Suprapubic skin (tissue), 4 donors: ENCODE results near the gene C10orf95. TPM values are rescaled to one million over a fixed set of nuclear protein-coding genes. Genes with fewer than 3 reads are reported as not detected.

Source experiments
- DNase-seq, 2 donors: peaks; one replicate each; pipeline ENCODE4 v3.0.0-alpha.2; 2019; ENCODE audit warnings: low spot score in 2 of 2
- H3K27ac ChIP-seq: fragments of 200-600 bp; sonication (generic); one replicate; pipeline ENCODE4 v1.5.1; 2019
- H3K27me3 ChIP-seq: fragments of 200-600 bp; sonication (generic); one replicate; pipeline ENCODE4 v1.5.1; 2019
- H3K36me3 ChIP-seq: fragments of 200-600 bp; sonication (generic); one replicate; pipeline ENCODE4 v1.5.1; 2019
- H3K4me1 ChIP-seq: fragments of 200-600 bp; sonication (generic); one replicate; pipeline ENCODE4 v1.5.1; 2019
- H3K4me3 ChIP-seq: fragments of 200-600 bp; sonication (generic); one replicate; pipeline ENCODE4 v1.5.1; 2019; ENCODE audit warnings: mild to moderate bottlenecking
- H3K9me3 ChIP-seq: fragments of 200-600 bp; sonication (generic); one replicate; pipeline ENCODE4 v1.5.1; 2019
- CTCF ChIP-seq, 2 donors: fragments of 200-600 bp in 1 of 2; fragments of 450-650 bp in 1 of 2; sonication (generic) in 1 of 2; IDR thresholded peaks; one replicate each; pipeline ENCODE4 v1.5.1; 2016 to 2019; ENCODE audit warnings: antibody characterized with exemption in 2 of 2, mild to moderate bottlenecking in 1 of 2, moderate library complexity in 1 of 2
- EP300 ChIP-seq: sonication (generic); formaldehyde crosslinking; IDR thresholded peaks from one replicate; pipeline ENCODE4 v1.6.1; 2017; ENCODE audit warnings: antibody characterized with exemption
- POLR2A ChIP-seq, 2 donors: fragments of 450-650 bp; IDR thresholded peaks; one replicate each; pipeline ENCODE4 v1.6.1; 2017; ENCODE audit warnings: antibody characterized with exemption in 2 of 2, mild to moderate bottlenecking in 2 of 2, moderate library complexity in 2 of 2
- POLR2AphosphoS5 ChIP-seq, 3 donors: sonication (generic); formaldehyde crosslinking; IDR thresholded peaks; one replicate each; pipeline ENCODE4 v1.6.1; 2017; ENCODE audit warnings: antibody characterized with exemption in 3 of 3
- WGBS: methylation state at CpG from one replicate; pipeline ENCODE4 v1.1.5; 2018; 5-methylcytosine and 5-hydroxymethylcytosine counted together
- total RNA-seq, 4 donors: library from RNA; depleted of rRNA; stranded (reverse); fragments of >200 nt; gene quantifications; one replicate each; pipeline ENCODE4 v1.1.0, GENCODE V29; 2016

Gene C10orf95
- total RNA-seq, 4 donors from 2014 or later, result 1.4 to 7.1 (median 5.4) TPM

- TF ChIP-seq POLR2A (IDR thresholded peaks at IDR 0.05), result no peak
- no peak for TF ChIP-seq POLR2AphosphoS5 (IDR thresholded peaks at IDR 0.05)
- no peak for TF ChIP-seq CTCF (IDR thresholded peaks at IDR 0.05)
- 0% methylated on average over 15 of the region's 62 CpGs for WGBS
- H3K27me3 ChIP-seq, result peaks cover 24% of the 10 kb centered on the region
- peaks cover 12% of the 10 kb centered on the region for H3K36me3 ChIP-seq
- peak overlapping the region; percentile 88 for H3K27ac ChIP-seq
- H3K9me3 ChIP-seq, result no peaks in the 10 kb centered on the region
- H3K4me3 ChIP-seq, result peak overlapping the region; percentile 69
- H3K4me1 ChIP-seq, result peaks cover 39% of the 10 kb centered on the region
- DNase-seq, result no peak
Observed at GRCh38 chr10:102421757-102422512, 29.4 kb downstream of the C10orf95 start.

- 2% methylated on average over 8 of the region's 14 CpGs for WGBS
- no peak for TF ChIP-seq POLR2A (IDR thresholded peaks at IDR 0.05)
- TF ChIP-seq POLR2AphosphoS5 (IDR thresholded peaks at IDR 0.05), result no peak
- no peak for TF ChIP-seq CTCF (IDR thresholded peaks at IDR 0.05)
- no peak for TF ChIP-seq EP300
- Histone ChIP-seq H3K4me1 (peaks cover 39% of the 10 kb centered on the region), H3K27ac (peak overlapping the region; percentile 88), H3K36me3 (peaks cover 12% of the 10 kb centered on the region), H3K4me3 (peak overlapping the region; percentile 69), H3K27me3 (peaks cover 29% of the 10 kb centered on the region), H3K9me3 (no peaks in the 10 kb centered on the region)
- no peak for DNase-seq
Observed at GRCh38 chr10:102421507-102421756, 29.9 kb downstream of the C10orf95 start.

- Histone ChIP-seq H3K36me3 (peaks cover 12% of the 10 kb centered on the region), H3K4me3 (peak within 1 kb of the TSS; percentile 69), H3K27me3 (peaks cover 34% of the 10 kb centered on the region), H3K4me1 (peaks cover 39% of the 10 kb centered on the region), H3K27ac (peak within 1 kb of the TSS; percentile 88), H3K9me3 (no peaks in the 10 kb centered on the region)
- 0% methylated on average over 27 of the region's 66 CpGs for WGBS
- peak; percentile 99 for DNase-seq
- TF ChIP-seq POLR2A (IDR thresholded peaks at IDR 0.05), result peak in 1 of 2 donors; percentile 12
- TF ChIP-seq CTCF (IDR thresholded peaks at IDR 0.05), result no peak
- TF ChIP-seq EP300, result no peak
- TF ChIP-seq POLR2AphosphoS5 (IDR thresholded peaks at IDR 0.05), result peak in 2 of 3 donors; percentile 40 to 68
Observed at GRCh38 chr10:102420714-102421506, 30.4 kb downstream of the C10orf95 start, which contains the start of gene FBXL15. Gene FBXL15, plus strand, starts transcription at chr10:102420836. Its CDS starts 294 bp downstream, at chr10:102421130.

DNA sequence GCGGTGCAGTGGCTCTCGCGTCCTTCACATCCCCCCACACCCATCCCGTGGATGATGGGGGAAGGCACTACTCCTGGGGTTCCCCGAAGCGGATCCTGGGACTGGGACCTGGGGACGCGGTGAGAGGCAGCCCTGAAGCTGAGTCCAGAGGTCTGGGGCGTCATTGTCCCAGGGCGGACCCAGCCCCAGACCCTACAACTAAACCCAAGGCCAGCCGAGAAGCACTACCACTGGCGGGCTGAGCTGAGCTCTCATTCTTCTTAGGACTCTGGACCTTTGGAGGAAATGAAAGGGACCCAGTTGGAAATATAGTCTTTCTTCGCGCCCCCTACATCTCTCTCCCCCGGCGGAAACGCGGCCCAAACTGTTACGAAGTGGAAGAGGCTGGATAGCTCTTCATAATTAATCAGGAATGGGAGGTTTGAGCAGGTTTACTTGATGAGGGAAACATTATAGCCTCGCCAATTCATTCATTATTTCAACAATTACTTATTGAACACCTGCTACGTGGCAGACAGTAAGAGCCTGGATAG is 31.1 kb downstream of the C10orf95 start:
- Histone ChIP-seq H3K36me3 (peaks cover 12% of the 10 kb centered on the region), H3K27ac (peak overlapping the region; percentile 88), H3K4me1 (peaks cover 39% of the 10 kb centered on the region), H3K4me3 (peak overlapping the region; percentile 69), H3K9me3 (no peaks in the 10 kb centered on the region), H3K27me3 (peaks cover 38% of the 10 kb centered on the region)
- DNase-seq, result no peak
- WGBS, result 4% methylated on average over 14 of the region's 21 CpGs
- TF ChIP-seq EP300, result no peak
- TF ChIP-seq CTCF (IDR thresholded peaks at IDR 0.05), result no peak
- TF ChIP-seq POLR2A (IDR thresholded peaks at IDR 0.05), result no peak
- no peak for TF ChIP-seq POLR2AphosphoS5 (IDR thresholded peaks at IDR 0.05)
